Spleen (tissue), 11 donors: ENCODE results near the gene DCST1. TPM values are rescaled to one million over a fixed set of nuclear protein-coding genes. Genes with fewer than 3 reads are reported as not detected.

ENCODE experiments used
- DNase-seq: peaks from one replicate; pipeline ENCODE4 v3.0.0-alpha.2; 2020
- H3K27ac ChIP-seq, 8 donors: fragments of 200-600 bp; sonication (generic) in 7 of 8; 1 replicate in 4 of 8; 2 replicates in 4 of 8; pipeline versions ENCODE4 v1.5.0 to v1.8.0; 2016 to 2021; ENCODE audit warnings: inconsistent platforms in 4 of 8, mild to moderate bottlenecking in 4 of 8, moderate library complexity in 1 of 8
- H3K27me3 ChIP-seq, 7 donors: fragments of 200-600 bp; sonication (generic) in 6 of 7; replicated peaks in 1 of 7; 1 replicate in 4 of 7; 2 replicates in 3 of 7; pipeline versions ENCODE4 v1.5.0 to v1.8.0; 2016 to 2021; ENCODE audit warnings: inconsistent platforms in 3 of 7, mild to moderate bottlenecking in 1 of 7
- H3K36me3 ChIP-seq, 6 donors: fragments of 200-600 bp; sonication (generic) in 5 of 6; 1 replicate in 4 of 6; 2 replicates in 2 of 6; pipeline versions ENCODE4 v1.5.0 to v1.8.0; 2016 to 2021; ENCODE audit warnings: inconsistent platforms in 2 of 6
- H3K4me1 ChIP-seq, 6 donors: fragments of 200-600 bp; sonication (generic) in 5 of 6; 1 replicate in 3 of 6; 2 replicates in 3 of 6; pipeline versions ENCODE4 v1.5.0 to v1.8.0; 2016 to 2021; ENCODE audit warnings: inconsistent platforms in 3 of 6
- H3K4me3 ChIP-seq, 8 donors: fragments of 200-600 bp; sonication (generic) in 7 of 8; 1 replicate in 4 of 8; 2 replicates in 4 of 8; pipeline versions ENCODE4 v1.5.0 to v1.8.0; 2016 to 2021; ENCODE audit warnings: inconsistent platforms in 4 of 8, mild to moderate bottlenecking in 4 of 8, moderate library complexity in 2 of 8
- H3K9me3 ChIP-seq, 8 donors: fragments of 200-600 bp; sonication (generic) in 7 of 8; 1 replicate in 4 of 8; 2 replicates in 4 of 8; pipeline versions ENCODE4 v1.5.0 to v1.8.0; 2016 to 2021; ENCODE audit warnings: inconsistent platforms in 4 of 8
- POLR2A ChIP-seq, 3 donors: fragments of 450-650 bp; IDR thresholded peaks; one replicate each; pipeline ENCODE4 v1.5.1; 2017; ENCODE audit warnings: antibody characterized with exemption in 3 of 3, mild to moderate bottlenecking in 1 of 3
- POLR2AphosphoS5 ChIP-seq, 3 donors: sonication (generic); formaldehyde crosslinking; IDR thresholded peaks; one replicate each; pipeline ENCODE4 v1.5.1; 2017; ENCODE audit warnings: antibody characterized with exemption in 3 of 3
- WGBS, 5 donors: extraction: QIAGEN DNeasy Blood & Tissue Kit in 3 of 5; methylation state at CpG; one replicate each; pipeline versions ENCODE4 v1.1.5 to v1.1.7; 2013 to 2018; 5-methylcytosine and 5-hydroxymethylcytosine counted together
- intact Hi-C: fragments of 100-400 bp; cut with DNase I; formaldehyde crosslinking; loops from one replicate; pipeline ENCODE4 v1.15.0; 2023; ENCODE audit warnings: low total_unique reads
- polyA plus RNA-seq, 3 donors: library from polyadenylated mRNA; stranded (reverse); fragments of 200-250 nt; gene quantifications; one replicate each; pipeline ENCODE4 v1.2.1, GENCODE V29; 2013
- total RNA-seq, 7 donors: library from RNA; depleted of rRNA in 3 of 7; stranded (reverse); fragments of >200 nt in 3 of 7; fragmentation: NEBNext Ultra II Directional in 4 of 7; extraction: Animal tissue kit (Norgen Biotek cat#: 25700) in 4 of 7; gene quantifications; one replicate each; pipeline versions ENCODE4 v1.1.0 to v1.2.1, GENCODE V29; 2016 to 2021
- TF ChIP-seq, protein P1 (sequence below), 11 experiments: fragments of 200-600 bp in 7 of 11; fragments of 450-650 bp in 4 of 11; sonication (generic) in 4 of 11; IDR thresholded peaks in 8 of 11; conservative IDR thresholded peaks in 3 of 11; 1 replicate in 7 of 11; 2 replicates in 4 of 11; pipeline versions ENCODE4 v1.4.0 to v1.8.0; 2016 to 2021; ENCODE audit warnings: antibody characterized with exemption in 11 of 11, inconsistent platforms in 4 of 11, mild to moderate bottlenecking in 1 of 11
- donor health status: healthy with polysubstance abuse.
- donor health status: DM: no; HTN: no; CAD: no; lungs with moderate emphysema.
- donor health status: DM: no; HTN: no; CAD: no.
- donor health status: Bipolar disorder and iron deficiency.
- donor health status: healthy.
- donor health status: DM: no; HTN: no; CAD: no.
- donor health status: DM: yes; HTN: yes; CAD: no.

The DCST1 gene
- total and polyA plus RNA-seq, 10 donors = not detected

DNA sequence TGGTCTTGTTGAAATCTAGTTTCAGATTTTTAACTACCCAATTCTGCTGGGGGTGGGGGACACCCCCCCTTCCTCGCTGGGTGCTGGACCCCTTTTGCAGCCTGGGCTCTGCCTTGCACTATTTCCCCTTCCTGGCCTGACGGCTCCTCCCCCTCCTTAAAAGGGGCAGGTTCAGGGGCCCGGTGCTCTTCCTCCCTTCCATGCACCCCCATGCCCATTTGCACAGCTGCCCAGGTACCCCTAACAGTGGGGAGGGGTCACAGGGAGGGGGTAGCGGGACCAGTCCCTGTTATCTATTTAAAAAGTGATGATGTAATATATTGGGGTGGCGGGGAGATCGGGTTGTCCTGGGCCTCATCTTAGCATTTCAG lies 15.7 kb upstream of the DCST1 start:
- Histone ChIP-seq H3K27ac (peak overlapping the region; percentile 78 to 99 (median 87)), H3K27me3 (no peaks in the 10 kb centered on the region), H3K4me3 (peak overlapping the region; percentile 24 to 72 (median 38)), H3K36me3 (peaks cover 0 to 34% (median 19%) of the 10 kb centered on the region in 6 donors), H3K9me3 (no peaks in the 10 kb centered on the region), H3K4me1 (peaks cover 32 to 76% (median 66%) of the 10 kb centered on the region in 6 donors)
- WGBS, 5 donors = 33 to 46% (median 34%) methylated on average over 6 of the region's 6 CpGs
- DNase-seq = peak; percentile 82
- intact Hi-C loops = no loop called here
- no peak for TF ChIP-seq POLR2AphosphoS5 (IDR thresholded peaks at IDR 0.05)
- TF ChIP-seq, protein P1, sequence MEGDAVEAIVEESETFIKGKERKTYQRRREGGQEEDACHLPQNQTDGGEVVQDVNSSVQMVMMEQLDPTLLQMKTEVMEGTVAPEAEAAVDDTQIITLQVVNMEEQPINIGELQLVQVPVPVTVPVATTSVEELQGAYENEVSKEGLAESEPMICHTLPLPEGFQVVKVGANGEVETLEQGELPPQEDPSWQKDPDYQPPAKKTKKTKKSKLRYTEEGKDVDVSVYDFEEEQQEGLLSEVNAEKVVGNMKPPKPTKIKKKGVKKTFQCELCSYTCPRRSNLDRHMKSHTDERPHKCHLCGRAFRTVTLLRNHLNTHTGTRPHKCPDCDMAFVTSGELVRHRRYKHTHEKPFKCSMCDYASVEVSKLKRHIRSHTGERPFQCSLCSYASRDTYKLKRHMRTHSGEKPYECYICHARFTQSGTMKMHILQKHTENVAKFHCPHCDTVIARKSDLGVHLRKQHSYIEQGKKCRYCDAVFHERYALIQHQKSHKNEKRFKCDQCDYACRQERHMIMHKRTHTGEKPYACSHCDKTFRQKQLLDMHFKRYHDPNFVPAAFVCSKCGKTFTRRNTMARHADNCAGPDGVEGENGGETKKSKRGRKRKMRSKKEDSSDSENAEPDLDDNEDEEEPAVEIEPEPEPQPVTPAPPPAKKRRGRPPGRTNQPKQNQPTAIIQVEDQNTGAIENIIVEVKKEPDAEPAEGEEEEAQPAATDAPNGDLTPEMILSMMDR (IDR thresholded peaks at IDR 0.05 in 8 of 11, conservative IDR thresholded peaks at IDR 0.05 in 3 of 11) = no peak
- TF ChIP-seq POLR2A (IDR thresholded peaks at IDR 0.05) = no peak

DNA sequence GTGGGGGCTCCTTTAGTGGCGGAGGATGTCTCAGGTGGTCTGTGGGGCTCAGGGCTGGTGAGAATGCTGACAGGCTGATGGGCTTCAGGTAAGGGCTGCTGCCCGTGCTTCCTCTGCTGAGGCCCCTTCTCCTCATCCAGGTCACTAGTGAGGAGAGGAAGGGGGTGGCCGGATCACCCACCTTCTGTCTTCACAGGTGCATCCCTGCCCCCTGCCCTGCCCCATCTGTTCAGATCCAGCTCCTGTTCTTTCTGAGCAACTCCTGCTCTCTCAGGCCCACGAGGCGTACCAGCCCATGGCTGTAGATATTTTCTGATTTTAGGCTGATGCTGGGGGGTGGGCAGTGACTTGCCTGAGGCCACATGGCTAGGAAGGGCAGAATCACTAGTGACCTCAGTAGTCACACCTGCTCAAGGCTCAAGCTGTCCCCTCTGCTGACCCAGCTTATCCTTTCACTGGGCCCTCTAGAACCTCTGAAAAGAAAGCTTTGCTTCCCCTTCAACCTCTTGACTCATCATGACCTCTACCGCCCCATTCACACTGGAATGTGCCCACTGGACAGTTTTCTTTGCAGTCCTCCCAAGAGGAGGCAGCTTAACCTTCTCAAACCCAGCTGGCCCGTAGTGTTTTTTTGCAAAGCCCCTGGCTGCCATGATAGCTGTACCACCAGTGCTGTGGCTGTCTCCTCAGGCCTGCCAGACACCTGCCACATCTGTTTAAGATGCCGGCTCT lies 14.8 kb upstream of the DCST1 start:
- TF ChIP-seq POLR2AphosphoS5 (IDR thresholded peaks at IDR 0.05) = no peak
- no peak for TF ChIP-seq POLR2A (IDR thresholded peaks at IDR 0.05)
- TF ChIP-seq, protein P1 (IDR thresholded peaks at IDR 0.05 in 8 of 11, conservative IDR thresholded peaks at IDR 0.05 in 3 of 11) = no peak
- H3K4me1 ChIP-seq = peaks cover 25 to 69% (median 58%) of the 10 kb centered on the region in 6 donors
- 78 to 86% (median 84%) methylated on average over 8 of the region's 8 CpGs for WGBS, 5 donors

DNA sequence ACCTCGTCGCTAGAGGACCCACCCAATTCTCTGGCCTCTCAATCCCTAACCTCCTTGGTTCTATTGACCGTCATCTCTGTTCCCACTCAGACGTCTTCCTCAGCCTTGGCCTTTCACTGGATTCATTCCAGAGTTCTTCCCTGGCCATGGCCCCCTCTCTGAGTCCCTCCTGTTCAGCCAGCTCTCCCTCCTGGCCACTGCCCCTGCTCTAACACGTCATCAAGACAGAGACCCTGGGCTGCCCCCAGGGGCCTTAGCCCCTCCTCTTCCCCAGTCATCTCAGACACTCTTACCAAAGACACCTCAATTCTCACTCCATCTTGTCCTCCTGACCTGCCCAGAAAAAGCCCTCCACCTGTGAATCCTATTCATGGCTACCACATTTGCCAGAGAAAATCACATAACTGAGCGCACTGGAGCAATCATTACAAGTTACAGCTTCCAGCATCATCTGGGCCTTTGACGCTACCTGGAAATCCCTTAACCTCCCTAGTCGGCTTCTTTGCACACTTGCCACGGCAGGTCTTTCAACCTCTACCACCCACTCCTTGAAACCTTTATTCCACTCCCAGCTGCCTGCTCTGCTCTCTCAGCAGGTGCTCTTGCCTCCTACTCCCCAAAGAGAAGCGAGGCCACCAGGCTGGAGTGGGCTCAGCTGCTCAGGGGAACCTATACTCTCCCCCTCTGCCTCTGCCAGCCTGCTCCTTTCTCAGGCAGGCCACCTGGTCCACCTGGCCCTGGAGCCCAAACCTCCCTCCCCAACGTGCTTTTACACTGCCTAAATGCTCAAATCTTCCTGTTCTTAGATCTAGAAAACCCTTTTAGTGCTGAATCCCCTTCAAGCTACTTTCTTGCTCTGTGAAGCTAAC lies 14.0 kb upstream of the DCST1 start:
- H3K4me1 ChIP-seq = peaks cover 22 to 61% (median 50%) of the 10 kb centered on the region in 6 donors
- intact Hi-C loops = no loop called here
- peaks cover 0 to 24% (median 14%) of the 10 kb centered on the region in 6 donors for H3K36me3 ChIP-seq
- WGBS, 5 donors = 76 to 83% (median 77%) methylated on average over 11 of the region's 11 CpGs
- no peaks in the 10 kb centered on the region for H3K9me3 ChIP-seq
- no peak for DNase-seq
- no peak overlapping the region for H3K4me3 ChIP-seq
- H3K27me3 ChIP-seq = no peaks in the 10 kb centered on the region
- peak overlapping the region in 2 of 8 donors; percentile 11 to 99 for H3K27ac ChIP-seq
- TF ChIP-seq POLR2A (IDR thresholded peaks at IDR 0.05) = no peak

More for the DNA sequence above, 14.8 kb upstream of the DCST1 start:
- H3K27ac ChIP-seq = peak overlapping the region in 3 of 8 donors; percentile 88 to 99 (median 95)
- H3K4me3 ChIP-seq = no peak overlapping the region
- H3K27me3 ChIP-seq = no peaks in the 10 kb centered on the region
- H3K36me3 ChIP-seq = peaks cover 0 to 32% (median 19%) of the 10 kb centered on the region in 6 donors
- intact Hi-C loops = no loop called here
- DNase-seq = no peak
- H3K9me3 ChIP-seq = no peaks in the 10 kb centered on the region

DNA sequence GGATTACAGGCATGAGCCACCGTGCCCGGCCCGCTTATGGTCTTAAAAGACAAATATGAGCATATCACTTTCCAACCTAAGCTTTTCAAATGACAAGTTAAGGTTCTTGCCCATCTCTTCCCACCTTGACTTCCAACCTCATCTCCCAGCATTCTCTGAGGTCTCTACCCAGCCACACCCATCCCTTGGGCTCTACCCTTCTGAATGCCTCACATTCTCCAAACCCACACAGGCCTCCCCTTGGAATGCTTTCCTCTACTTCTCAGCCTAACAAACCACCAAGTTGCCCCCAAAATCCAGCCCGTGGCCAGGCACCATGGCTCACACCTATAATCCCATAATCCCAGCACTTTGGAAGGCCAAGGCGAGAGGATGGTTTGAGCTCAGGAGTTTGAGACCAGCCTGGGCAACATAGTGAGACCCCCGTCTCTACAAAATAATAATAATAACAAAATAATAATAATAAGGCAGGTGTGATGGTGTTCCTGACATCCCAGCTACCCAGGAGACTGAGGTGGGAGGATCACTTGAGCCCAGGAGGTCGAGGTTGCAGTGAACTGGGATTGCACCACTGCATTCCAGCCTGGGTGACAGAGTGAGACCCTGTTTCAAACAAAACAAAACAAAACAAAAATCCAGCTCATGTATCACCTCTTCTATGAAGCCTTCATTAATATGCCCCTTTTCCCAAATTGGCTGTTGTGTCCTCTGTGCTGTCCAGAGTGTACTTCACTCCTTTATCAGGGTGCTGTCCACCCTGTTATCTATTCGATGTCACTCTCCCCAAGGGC lies 11.3 kb upstream of the DCST1 start:
- Histone ChIP-seq H3K4me1 (peaks cover 9 to 33% (median 22%) of the 10 kb centered on the region in 6 donors), H3K27me3 (no peaks in the 10 kb centered on the region), H3K36me3 (no peaks in the 10 kb centered on the region), H3K27ac (no peak overlapping the region), H3K4me3 (no peak overlapping the region), H3K9me3 (no peaks in the 10 kb centered on the region)
- TF ChIP-seq POLR2AphosphoS5 (IDR thresholded peaks at IDR 0.05) (no peak), POLR2A (IDR thresholded peaks at IDR 0.05) (no peak)
- TF ChIP-seq, protein P1 (IDR thresholded peaks at IDR 0.05 in 8 of 11, conservative IDR thresholded peaks at IDR 0.05 in 3 of 11) = no peak
- DNase-seq = no peak
- 77 to 90% (median 86%) methylated on average over 8 of the region's 8 CpGs for WGBS, 5 donors
- intact Hi-C loops = no loop called here
